Fibroblast of lung (primary cell): Measurements from ENCODE around the gene SLC18B1. TPM values are rescaled to one million over a fixed set of nuclear protein-coding genes. Genes with fewer than 3 reads are reported as not detected.

Source experiments
- DNase-seq, 2 donors: peaks; one replicate each; pipeline versions ENCODE4 v3.0.0 to v3.0.0-alpha.2; 2010; ENCODE audit warnings: low read depth in 2 of 2
- H2AFZ ChIP-seq: 2 replicates; pipeline ENCODE4 v1.5.1; 2012; ENCODE audit warnings: low read length, control low read depth, inconsistent platforms
- H3K27ac ChIP-seq: 2 replicates; pipeline ENCODE4 v1.5.1; 2011; ENCODE audit warnings: low read length, control low read depth; ENCODE audit not compliant: insufficient read depth
- H3K27me3 ChIP-seq: 2 replicates; pipeline ENCODE4 v1.5.1; 2011; ENCODE audit warnings: mild to moderate bottlenecking, low read length; ENCODE audit not compliant: control insufficient read depth, insufficient read depth
- H3K36me3 ChIP-seq: 2 replicates; pipeline ENCODE4 v1.5.1; 2011; ENCODE audit warnings: low read length; ENCODE audit not compliant: control insufficient read depth, insufficient read depth
- H3K4me1 ChIP-seq: 2 replicates; pipeline ENCODE4 v1.5.1; 2011; ENCODE audit warnings: low read length; ENCODE audit not compliant: control insufficient read depth, insufficient read depth; ENCODE audit errors: extremely low read depth
- H3K4me2 ChIP-seq: 2 replicates; pipeline ENCODE4 v1.5.1; 2011; ENCODE audit warnings: low read length, control low read depth; ENCODE audit not compliant: insufficient read depth; ENCODE audit errors: extremely low read depth
- H3K4me3 ChIP-seq, 4 experiments: fragments of 200-600 bp in 1 of 4; sonication (generic) in 1 of 4; replicated peaks in 1 of 4; 2 replicates each; pipeline ENCODE4 v1.5.1; 2011 to 2016; ENCODE audit warnings: low read length in 4 of 4, low read depth in 3 of 4, mild to moderate bottlenecking in 3 of 4, control low read depth in 2 of 4, inconsistent platforms in 1 of 4, mixed read lengths in 1 of 4; ENCODE audit not compliant: insufficient read depth in 1 of 4; ENCODE audit errors: control extremely low read depth in 1 of 4
- H3K79me2 ChIP-seq: 2 replicates; pipeline ENCODE4 v1.5.1; 2012; ENCODE audit warnings: mild to moderate bottlenecking, low read length, inconsistent platforms; ENCODE audit not compliant: control insufficient read depth, insufficient read depth
- H3K9ac ChIP-seq: 2 replicates; pipeline ENCODE4 v1.5.1; 2011; ENCODE audit warnings: mild to moderate bottlenecking, low read length, control low read depth; ENCODE audit not compliant: insufficient read depth
- H3K9me3 ChIP-seq: 2 replicates; pipeline ENCODE4 v1.5.1; 2012; ENCODE audit warnings: low read depth, low read length; ENCODE audit not compliant: control insufficient read depth, insufficient read depth
- H4K20me1 ChIP-seq: 2 replicates; pipeline ENCODE4 v1.5.1; 2011; ENCODE audit warnings: low read length; ENCODE audit not compliant: control insufficient read depth, insufficient read depth; ENCODE audit errors: extremely low read depth
- EZH2 ChIP-seq: IDR thresholded peaks from 2 replicates; pipeline ENCODE4 v1.5.1; 2012; ENCODE audit warnings: low read length, control low read depth, mild to moderate bottlenecking; ENCODE audit errors: missing control alignments
- polyA plus RNA-seq, 2 donors: library from polyadenylated mRNA; depleted of rRNA in 1 of 2; stranded (reverse) in 1 of 2; unstranded in 1 of 2; fragments of >200 nt; gene quantifications; 2 replicates each; pipeline ENCODE4 v1.2.1, GENCODE V29; 2011 to 2012; ENCODE audit warnings: missing spikeins in 1 of 2
- total RNA-seq: library from RNA; depleted of rRNA; stranded (reverse); fragments of >200 nt; gene quantifications from 2 replicates; pipeline ENCODE4 v1.2.1, GENCODE V29; 2014
- TF ChIP-seq, protein P1 (sequence below), 2 donors: IDR thresholded peaks in 1 of 2; conservative IDR thresholded peaks in 1 of 2; 1 replicate in 1 of 2; 2 replicates in 1 of 2; pipeline ENCODE4 v1.5.1; 2011 to 2012; ENCODE audit warnings: low read length in 2 of 2, control low read depth in 1 of 2, inconsistent platforms in 1 of 2, low read depth in 1 of 2, mild to moderate bottlenecking in 1 of 2

SLC18B1 gene
- total and polyA plus RNA-seq, 2 donors (not counting 1 experiment from before 2014, with no cell fraction given), result 4.9 to 8.1 TPM

DNA sequence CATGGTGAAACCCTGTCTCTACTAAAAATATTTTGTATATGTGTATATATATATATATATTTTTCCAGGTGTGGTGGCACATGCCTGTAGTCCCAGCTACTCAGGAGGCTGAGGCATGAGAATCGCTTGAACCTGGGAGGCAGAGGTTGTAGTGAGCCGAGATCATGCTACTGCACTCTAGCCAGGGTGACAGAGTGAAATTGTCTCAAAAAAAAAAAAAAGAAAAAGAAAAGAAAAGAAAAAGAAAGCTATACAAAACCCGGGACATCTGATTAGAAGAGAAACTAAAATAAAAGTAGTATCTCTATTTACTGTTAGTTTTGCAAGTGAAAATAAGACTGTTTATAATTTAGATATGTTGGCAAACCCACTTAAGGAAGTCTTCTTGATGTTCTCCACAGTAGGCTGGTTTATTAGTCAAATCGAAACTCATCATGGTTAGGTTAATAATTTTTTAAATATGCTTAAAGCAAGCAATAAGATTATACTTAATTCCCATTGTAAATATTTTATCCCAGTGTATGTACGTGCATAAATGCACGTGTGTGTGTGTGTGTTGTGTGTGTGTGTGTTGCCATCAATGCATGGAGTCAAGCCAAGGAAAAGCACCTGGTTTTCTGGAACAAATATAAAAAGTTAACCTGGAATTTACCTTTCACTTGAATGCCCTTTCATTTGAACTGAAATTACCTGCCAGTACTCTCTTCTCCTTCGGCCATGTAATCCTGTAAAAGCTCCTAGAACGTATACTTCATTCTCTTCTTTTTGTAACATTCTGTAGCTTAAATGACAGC lies 47.8 kb downstream of the SLC18B1 start:
- DNase-seq, result no peak
- H3K9me3 ChIP-seq, result no peaks in the 10 kb centered on the region
- no peak overlapping the region for H3K4me3 ChIP-seq
- no peaks in the 10 kb centered on the region for H3K4me1 ChIP-seq
- TF ChIP-seq, protein P1, sequence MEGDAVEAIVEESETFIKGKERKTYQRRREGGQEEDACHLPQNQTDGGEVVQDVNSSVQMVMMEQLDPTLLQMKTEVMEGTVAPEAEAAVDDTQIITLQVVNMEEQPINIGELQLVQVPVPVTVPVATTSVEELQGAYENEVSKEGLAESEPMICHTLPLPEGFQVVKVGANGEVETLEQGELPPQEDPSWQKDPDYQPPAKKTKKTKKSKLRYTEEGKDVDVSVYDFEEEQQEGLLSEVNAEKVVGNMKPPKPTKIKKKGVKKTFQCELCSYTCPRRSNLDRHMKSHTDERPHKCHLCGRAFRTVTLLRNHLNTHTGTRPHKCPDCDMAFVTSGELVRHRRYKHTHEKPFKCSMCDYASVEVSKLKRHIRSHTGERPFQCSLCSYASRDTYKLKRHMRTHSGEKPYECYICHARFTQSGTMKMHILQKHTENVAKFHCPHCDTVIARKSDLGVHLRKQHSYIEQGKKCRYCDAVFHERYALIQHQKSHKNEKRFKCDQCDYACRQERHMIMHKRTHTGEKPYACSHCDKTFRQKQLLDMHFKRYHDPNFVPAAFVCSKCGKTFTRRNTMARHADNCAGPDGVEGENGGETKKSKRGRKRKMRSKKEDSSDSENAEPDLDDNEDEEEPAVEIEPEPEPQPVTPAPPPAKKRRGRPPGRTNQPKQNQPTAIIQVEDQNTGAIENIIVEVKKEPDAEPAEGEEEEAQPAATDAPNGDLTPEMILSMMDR (conservative IDR thresholded peaks at IDR 0.05 in 1 of 2, IDR thresholded peaks at IDR 0.05 in 1 of 2; ENCODE audit: low read depth in 1 of 2, low read length in 2 of 2), result no peak
- no peak overlapping the region for H3K27ac ChIP-seq
- no peak overlapping the region for H3K4me2 ChIP-seq
- no peaks in the 10 kb centered on the region for H3K27me3 ChIP-seq
- no peak overlapping the region for H2AFZ ChIP-seq
- no peak overlapping the region for H3K9ac ChIP-seq
- H3K36me3 ChIP-seq, result no peaks in the 10 kb centered on the region
- no peaks in the 10 kb centered on the region for H3K79me2 ChIP-seq
- no peaks in the 10 kb centered on the region for H4K20me1 ChIP-seq

DNA sequence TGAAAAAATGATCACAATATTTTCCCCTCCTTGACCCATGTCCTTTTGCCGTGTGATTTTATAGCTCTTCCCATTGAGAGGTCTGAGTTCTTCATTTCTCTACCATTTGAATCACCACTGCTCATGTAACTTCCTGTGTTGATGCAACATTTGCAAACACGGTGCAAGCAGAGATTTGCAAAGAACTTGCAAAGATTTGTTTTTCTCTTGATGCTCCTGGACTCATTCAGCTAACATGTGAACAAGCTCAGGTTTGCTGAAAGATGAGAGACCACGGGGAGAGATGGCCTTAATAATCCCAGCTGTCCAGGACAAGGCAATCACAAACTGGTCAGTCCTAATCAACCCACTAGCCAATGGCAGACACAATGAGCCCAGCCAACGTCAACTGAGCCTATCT lies 49.3 kb downstream of the SLC18B1 start:
- H4K20me1 ChIP-seq, result no peaks in the 10 kb centered on the region
- H2AFZ ChIP-seq, result no peak overlapping the region
- DNase-seq, result peak in 1 of 2 donors; percentile 80
- no peak overlapping the region for H3K4me2 ChIP-seq
- no peaks in the 10 kb centered on the region for H3K79me2 ChIP-seq
- no peaks in the 10 kb centered on the region for H3K4me1 ChIP-seq
- H3K27me3 ChIP-seq, result no peaks in the 10 kb centered on the region
- no peak overlapping the region for H3K27ac ChIP-seq
- H3K9ac ChIP-seq, result no peak overlapping the region
- H3K9me3 ChIP-seq, result no peaks in the 10 kb centered on the region
- no peak overlapping the region for H3K4me3 ChIP-seq
- no peak for TF ChIP-seq EZH2
- TF ChIP-seq, protein P1 (conservative IDR thresholded peaks at IDR 0.05 in 1 of 2, IDR thresholded peaks at IDR 0.05 in 1 of 2; ENCODE audit: low read depth in 1 of 2, low read length in 2 of 2), result no peak
- no peaks in the 10 kb centered on the region for H3K36me3 ChIP-seq

DNA sequence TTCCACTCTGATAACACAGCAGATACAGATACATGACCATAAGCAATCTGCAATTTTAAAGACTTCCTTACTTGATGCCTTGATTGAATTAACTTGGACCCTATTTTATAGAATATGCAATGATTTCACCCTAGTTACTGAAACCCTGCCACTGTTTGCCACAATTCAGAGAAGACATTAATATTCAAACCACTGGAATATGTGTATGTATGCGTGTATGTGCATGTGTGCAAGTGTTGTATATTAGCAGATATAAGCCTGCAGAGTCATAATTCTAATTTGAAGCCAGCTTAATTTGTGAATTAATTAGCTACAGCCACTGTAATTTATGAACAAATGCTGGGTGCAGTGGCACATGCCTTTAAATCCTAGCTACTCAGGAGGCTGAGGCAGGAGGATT lies 50.0 kb downstream of the SLC18B1 start:
- Histone ChIP-seq H3K79me2 (no peaks in the 10 kb centered on the region), H3K9ac (no peak overlapping the region), H3K27ac (no peak overlapping the region), H2AFZ (no peak overlapping the region), H3K4me1 (no peaks in the 10 kb centered on the region), H3K27me3 (no peaks in the 10 kb centered on the region), H3K4me3 (no peak overlapping the region), H4K20me1 (no peaks in the 10 kb centered on the region), H3K9me3 (no peaks in the 10 kb centered on the region), H3K36me3 (no peaks in the 10 kb centered on the region), H3K4me2 (no peak overlapping the region)
- no peak for DNase-seq
- TF ChIP-seq EZH2, result no peak
- TF ChIP-seq, protein P1 (conservative IDR thresholded peaks at IDR 0.05 in 1 of 2, IDR thresholded peaks at IDR 0.05 in 1 of 2; ENCODE audit: low read depth in 1 of 2, low read length in 2 of 2), result no peak
